IMR-90 (cell line): ENCODE data around the gene EXOC6B. TPM values are rescaled to one million over a fixed set of nuclear protein-coding genes. Genes with fewer than 3 reads are reported as not detected.

Experiments
- ATAC-seq: fragments of 200-7000 bp; cut with Tn5 transposase; 2 replicates; pipeline ENCODE4 v1.9.1; 2020; ENCODE audit warnings: low read depth, mild to moderate bottlenecking, moderate library complexity
- BruUV-seq: library from RNA; stranded (reverse); fragments of 400-500 nt; replicated peaks from 2 replicates; lab custom pipeline; 2021; lab: Mats Ljungman, UMichigan
- CTCF ChIA-PET: fragments of 300-600 bp; formaldehyde crosslinking; extraction: SDS; loops from one replicate; lab custom pipeline; 2021; ENCODE audit warnings: antibody characterized with exemption; lab: Yijun Ruan, JAX
- POLR2A ChIA-PET: fragments of 300-600 bp; sonication (Branson Sonifier 250); formaldehyde crosslinking; loops from one replicate; lab custom pipeline; 2022; ENCODE audit warnings: antibody characterized with exemption; ENCODE audit not compliant: unreplicated experiment; lab: Charles Lee
- DNase-seq: peaks from one replicate; pipeline ENCODE4 v3.0.0; 2013
- H2AFZ ChIP-seq: replicated peaks from 2 replicates; pipeline ENCODE3; 2013; ENCODE audit warnings: low read length, mild to moderate bottlenecking; ENCODE audit not compliant: poor library complexity
- H2AK5ac ChIP-seq: 2 replicates; pipeline ENCODE4 v1.6.1; 2013; ENCODE audit warnings: low read depth, low read length, inconsistent platforms
- H2AK9ac ChIP-seq: replicated peaks from 2 replicates; pipeline ENCODE3; 2013; ENCODE audit warnings: mild to moderate bottlenecking, low read depth, low read length, moderate library complexity; ENCODE audit not compliant: poor library complexity
- H2BK120ac ChIP-seq: 2 replicates; pipeline ENCODE4 v1.6.1; 2013; ENCODE audit warnings: low read depth, low read length, inconsistent platforms
- H2BK15ac ChIP-seq: 3 replicates; pipeline ENCODE4 v1.6.1; 2013; ENCODE audit warnings: low read depth, low read length, inconsistent platforms
- H2BK20ac ChIP-seq: 2 replicates; pipeline ENCODE4 v1.6.1; 2013; ENCODE audit warnings: low read depth, mild to moderate bottlenecking, inconsistent platforms, low read length, moderate library complexity
- H2BK5ac ChIP-seq: 2 replicates; pipeline ENCODE4 v1.6.1; 2013; ENCODE audit warnings: mild to moderate bottlenecking, low read depth, low read length, inconsistent platforms; ENCODE audit not compliant: poor library complexity, severe bottlenecking
- H3K14ac ChIP-seq: replicated peaks from 2 replicates; pipeline ENCODE4 v1.6.1; 2013; ENCODE audit warnings: low read depth, low read length, inconsistent platforms
- H3K18ac ChIP-seq: 2 replicates; pipeline ENCODE4 v1.6.1; 2013; ENCODE audit warnings: low read depth, low read length, control low read depth
- H3K23ac ChIP-seq: 2 replicates; pipeline ENCODE4 v1.6.1; 2013; ENCODE audit warnings: low read depth, low read length, inconsistent platforms
- H3K27ac ChIP-seq: 2 replicates; pipeline ENCODE4 v1.5.1; 2013; ENCODE audit warnings: mild to moderate bottlenecking, control low read depth, low read length; ENCODE audit not compliant: insufficient read depth
- H3K27me3 ChIP-seq: 2 replicates; pipeline ENCODE4 v1.6.1; 2013; ENCODE audit warnings: low read length; ENCODE audit not compliant: control insufficient read depth, insufficient read depth
- H3K36me3 ChIP-seq: 2 replicates; pipeline ENCODE4 v1.6.1; 2013; ENCODE audit warnings: low read length, mixed read lengths; ENCODE audit not compliant: control insufficient read depth, insufficient read depth
- H3K4ac ChIP-seq: 2 replicates; pipeline ENCODE4 v1.6.1; 2013; ENCODE audit warnings: low read depth, low read length, inconsistent platforms
- H3K4me1 ChIP-seq: 2 replicates; pipeline ENCODE4 v1.6.1; 2013; ENCODE audit warnings: low read length, mixed read lengths; ENCODE audit not compliant: control insufficient read depth, insufficient read depth
- H3K4me2 ChIP-seq: 2 replicates; pipeline ENCODE4 v1.6.1; 2013; ENCODE audit warnings: low read depth, mild to moderate bottlenecking, control low read depth, low read length, moderate library complexity
- H3K4me3 ChIP-seq: 2 replicates; pipeline ENCODE4 v1.5.1; 2013; ENCODE audit warnings: low read depth, mild to moderate bottlenecking, control low read depth, low read length, moderate library complexity; ENCODE audit not compliant: insufficient read depth
- H3K56ac ChIP-seq: 2 replicates; pipeline ENCODE4 v1.6.1; 2013; ENCODE audit warnings: low read length, inconsistent platforms; ENCODE audit not compliant: insufficient read depth; ENCODE audit errors: extremely low read depth
- H3K79me1 ChIP-seq, 2 experiments: 2 replicates each; pipeline ENCODE4 v1.6.1; 2013; ENCODE audit warnings: low read length in 2 of 2, inconsistent platforms in 1 of 2, low read depth in 1 of 2
- H3K9ac ChIP-seq: 2 replicates; pipeline ENCODE4 v1.6.1; 2013; ENCODE audit warnings: low read depth, low read length, control low read depth
- H3K9me1 ChIP-seq: 2 replicates; pipeline ENCODE4 v1.6.1; 2013; ENCODE audit warnings: low read length, inconsistent platforms; ENCODE audit not compliant: insufficient read depth
- H3K9me3 ChIP-seq: 2 replicates; pipeline ENCODE4 v1.6.1; 2013; ENCODE audit warnings: low read length; ENCODE audit not compliant: control insufficient read depth, insufficient read depth
- H4K20me1 ChIP-seq: 2 replicates; pipeline ENCODE4 v1.6.1; 2013; ENCODE audit warnings: low read length, inconsistent platforms; ENCODE audit not compliant: insufficient read depth
- H4K5ac ChIP-seq: 2 replicates; pipeline ENCODE4 v1.6.1; 2013; ENCODE audit warnings: mild to moderate bottlenecking, low read depth, low read length, control low read depth
- H4K8ac ChIP-seq, 2 experiments: 2 replicates each; pipeline ENCODE4 v1.6.1; 2013; ENCODE audit warnings: low read depth in 2 of 2, low read length in 2 of 2, control low read depth in 1 of 2, inconsistent platforms in 1 of 2
- H4K91ac ChIP-seq: 2 replicates; pipeline ENCODE4 v1.6.1; 2013; ENCODE audit warnings: low read depth, low read length, inconsistent platforms; ENCODE audit not compliant: insufficient read depth
- CEBPB ChIP-seq: IDR thresholded peaks from 2 replicates; pipeline ENCODE4 v1.6.1; 2012; ENCODE audit warnings: low read depth, low read length, improper control_type of control experiment
- FOS ChIP-seq: fragments of 150-350 bp; IDR thresholded peaks from 2 replicates; pipeline ENCODE4 v1.6.1; 2016; ENCODE audit warnings: low read depth, low read length
- WGBS, 2 experiments: methylation state at CpG; one replicate each; pipeline versions ENCODE4 v1.1.5 to v1.1.7; 2013; ENCODE audit warnings: missing lambda C conversion rate in 2 of 2; ENCODE audit not compliant: insufficient read length in 1 of 2; ENCODE audit errors: extremely low coverage in 2 of 2; 5-methylcytosine and 5-hydroxymethylcytosine counted together
- dilution Hi-C: fragments of 300-500 bp; cut with HindIII; formaldehyde crosslinking; loops from one replicate; pipeline ENCODE4 v1.14.3; 2018; ENCODE audit warnings: low sequenced_read_pairs; ENCODE audit not compliant: unreplicated experiment
- in situ Hi-C: fragments of 300-500 bp; cut with MboI; formaldehyde crosslinking; loops from 3 replicates; pipeline ENCODE4 v1.14.3; 2019; ENCODE audit warnings: low sequenced_read_pairs, inconsistent platforms, mixed read lengths
- intact Hi-C: fragments of 100-400 bp; cut with micrococcal nuclease; formaldehyde crosslinking; loops from 2 replicates; pipeline ENCODE4 v1.10.0; 2022
- polyA plus RNA-seq, 3 experiments: library from polyadenylated mRNA; depleted of rRNA; stranded (reverse); fragments of >200 nt; gene quantifications; 2 replicates each; pipeline ENCODE4 v1.2.3, GENCODE V29; 2012; ENCODE audit warnings: low replicate concordance in 1 of 3
- total RNA-seq: library from RNA; depleted of rRNA; stranded (reverse); fragments of >200 nt; gene quantifications from 2 replicates; pipeline ENCODE4 v1.2.3, GENCODE V29; 2012
- TF ChIP-seq, protein P1 (sequence below): fragments of 150-350 bp; IDR thresholded peaks from 2 replicates; pipeline ENCODE4 v1.6.1; 2016; ENCODE audit warnings: low read depth, mild to moderate bottlenecking, low read length, moderate library complexity, borderline replicate concordance

The EXOC6B gene
- total and polyA plus RNA-seq, 2 of the 4 experiments (the other 2 are of a cell fraction): 10.2 to 29.4 TPM

DNA sequence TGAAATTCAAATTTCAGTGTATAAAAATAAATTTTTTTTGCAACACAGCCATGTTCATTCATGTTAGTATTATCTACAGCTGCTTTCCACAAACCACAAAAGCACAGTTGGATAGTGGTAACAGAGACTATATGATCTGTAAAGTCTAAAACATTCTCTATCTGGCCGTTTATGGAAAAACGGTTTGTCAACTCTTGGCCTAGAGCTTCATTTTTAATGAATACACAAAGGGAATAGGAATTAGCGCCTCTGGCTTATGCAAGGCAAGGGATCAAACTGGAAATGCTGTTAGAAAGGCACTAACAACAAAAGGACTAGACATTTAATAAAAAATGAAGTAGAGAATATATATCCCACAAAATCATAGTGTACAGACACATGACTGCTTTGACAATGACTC lies 211.9 kb downstream of the EXOC6B start:
- H3K27ac ChIP-seq: no peak overlapping the region
- no peaks in the 10 kb centered on the region; the same call in 1 of the 2 replicates for H3K9me1 ChIP-seq
- H3K14ac ChIP-seq: no peak overlapping the region
- TF ChIP-seq CEBPB (no peak), FOS (no peak)
- TF ChIP-seq, protein P1, sequence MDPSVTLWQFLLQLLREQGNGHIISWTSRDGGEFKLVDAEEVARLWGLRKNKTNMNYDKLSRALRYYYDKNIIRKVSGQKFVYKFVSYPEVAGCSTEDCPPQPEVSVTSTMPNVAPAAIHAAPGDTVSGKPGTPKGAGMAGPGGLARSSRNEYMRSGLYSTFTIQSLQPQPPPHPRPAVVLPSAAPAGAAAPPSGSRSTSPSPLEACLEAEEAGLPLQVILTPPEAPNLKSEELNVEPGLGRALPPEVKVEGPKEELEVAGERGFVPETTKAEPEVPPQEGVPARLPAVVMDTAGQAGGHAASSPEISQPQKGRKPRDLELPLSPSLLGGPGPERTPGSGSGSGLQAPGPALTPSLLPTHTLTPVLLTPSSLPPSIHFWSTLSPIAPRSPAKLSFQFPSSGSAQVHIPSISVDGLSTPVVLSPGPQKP: no peak
- ATAC-seq (no peak), DNase-seq (no peak)
- intact Hi-C loops: no loop called here
- H3K4me3 ChIP-seq: no peak overlapping the region
- H3K27me3 ChIP-seq: no peaks in the 10 kb centered on the region
- no peak overlapping the region for H4K8ac ChIP-seq
- no peak overlapping the region for H2BK120ac ChIP-seq
- H2AFZ ChIP-seq: no peak overlapping the region
- no peak overlapping the region for H3K56ac ChIP-seq
- no peak overlapping the region for H2AK9ac ChIP-seq
- no CpG with 5 or more reads among the region's 3 CpGs for WGBS, 2 experiments
- no peak overlapping the region for H3K23ac ChIP-seq
- CTCF ChIA-PET: interaction anchor here (1.6 kb wide), 1 partner anchor 8 kb away, joined by 7 read pairs; no protein-coding TSS in a partner anchor
- no TSS peak for BruUV-seq
- H2AK5ac ChIP-seq: no peak overlapping the region
- peaks cover 4% of the 10 kb centered on the region in 2 experiments; a peak in 1 of 4 replicates for H3K79me1 ChIP-seq
- no peak overlapping the region for H3K4ac ChIP-seq
- H3K4me2 ChIP-seq: no peak overlapping the region
- no peak overlapping the region for H2BK5ac ChIP-seq
- H3K36me3 ChIP-seq: no peaks in the 10 kb centered on the region
- in situ Hi-C loops: no loop called here
- H3K9ac ChIP-seq: no peak overlapping the region
- H3K4me1 ChIP-seq: 0 out of 2 replicates have a peak, but pooled peaks cover 1% of the 10 kb centered on the region
- H3K18ac ChIP-seq: no peak overlapping the region
- H4K91ac ChIP-seq: no peak overlapping the region
- no peak overlapping the region for H2BK20ac ChIP-seq
- POLR2A ChIA-PET: interaction anchor here (0.6 kb wide), 1 partner anchor 15 kb away, joined by 3 read pairs; no protein-coding TSS in a partner anchor
- 0 out of 2 replicates have a peak, but pooled peaks cover 3% of the 10 kb centered on the region for H3K9me3 ChIP-seq
- no peak overlapping the region for H2BK15ac ChIP-seq
- no peak overlapping the region for H4K5ac ChIP-seq
- dilution Hi-C loops: no loop called here
- H4K20me1 ChIP-seq: no peaks in the 10 kb centered on the region
